Measurements from ENCODE around the gene PRSS37.

The PRSS37 gene

DNA sequence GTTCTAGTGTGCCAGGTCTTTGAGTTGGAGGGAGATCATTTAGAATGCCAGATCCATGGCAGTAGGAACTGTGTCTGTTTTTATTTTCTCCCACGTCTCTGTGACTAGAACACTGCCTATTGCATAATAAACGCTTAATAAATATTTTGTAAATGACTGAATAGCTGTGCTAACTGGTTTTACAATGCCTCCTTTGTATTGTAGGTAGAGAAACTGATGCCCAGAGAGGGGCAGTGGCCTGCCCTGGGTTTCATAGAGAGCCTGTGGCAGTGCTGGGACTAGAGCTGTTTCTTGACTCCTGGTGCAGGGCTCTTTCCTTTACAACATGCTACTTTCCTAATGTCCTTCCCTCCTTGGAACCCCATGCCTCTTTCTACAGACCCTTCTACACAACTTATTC is 48.8 kb downstream of the PRSS37 start:
- H3K4me3 ChIP-seq (ENCODE audit: low read length) = no peak overlapping the region
- no peak for DNase-seq (ENCODE audit: low read depth, low spot score)

DNA sequence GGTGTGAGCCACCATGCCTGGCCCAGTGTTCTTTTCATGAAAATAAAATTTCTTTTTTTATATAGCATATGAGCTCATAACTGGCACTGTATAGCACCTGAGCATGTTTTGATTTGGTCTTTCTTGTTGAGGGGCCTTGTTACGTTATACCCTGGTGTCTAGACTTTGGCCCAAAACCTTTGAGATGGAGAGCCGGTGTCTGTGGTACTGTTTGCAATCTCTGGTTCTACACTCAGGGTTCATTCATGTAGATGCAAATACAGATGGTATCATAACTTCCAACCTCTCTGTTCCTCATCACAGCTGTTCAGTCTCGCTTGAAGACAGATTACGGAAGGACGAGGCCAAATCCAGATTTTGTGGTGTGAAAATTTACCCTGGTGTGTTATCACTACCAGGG is 51.4 kb downstream of the PRSS37 start, which contains the start of gene TAS2R5:
Gene TAS2R5 (plus strand): TSS at position 301 of the 400 bp plus-strand sequence. CDS start 145 bp downstream, outside the sequence.
- no peak for DNase-seq (ENCODE audit: low read depth, low spot score)
- no peak within 1 kb of the TSS for H3K4me3 ChIP-seq (ENCODE audit: low read length)

DNA sequence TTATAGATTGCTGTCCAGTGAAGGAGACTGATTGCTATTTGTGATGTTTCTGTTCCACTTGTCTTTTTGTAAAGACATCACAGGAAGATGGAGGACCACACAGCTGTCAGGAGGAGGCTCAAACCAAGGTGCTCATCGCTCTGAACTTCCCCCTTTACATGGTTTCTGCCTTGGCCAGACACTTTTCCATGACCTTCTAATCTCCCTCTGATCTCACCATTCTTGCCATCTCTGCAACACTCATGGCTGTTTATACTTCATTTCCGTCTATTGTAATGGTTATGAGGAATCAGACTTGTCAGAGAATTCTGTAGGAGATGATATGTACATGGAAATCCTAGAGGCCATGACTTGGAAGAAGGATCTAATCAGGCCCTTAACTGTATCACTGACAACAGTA is 53.0 kb downstream of the PRSS37 start:
- no peak for DNase-seq (ENCODE audit: low read depth, low spot score)
- no peak overlapping the region for H3K4me3 ChIP-seq (ENCODE audit: low read length)
